Stimulated activated CD8-positive, alpha-beta memory T cell treated with anti-CD3 and anti-CD28 coated beads, Interleukin-15, amount 100 ng/mL, for 1 hour (primary cell): Measurements from ENCODE around the gene TM9SF1.

Source experiments
- DNase-seq: peaks from one replicate; pipeline ENCODE4 v3.0.0-alpha.2; 2020; ENCODE audit warnings: low read depth

The TM9SF1 gene, protein sequence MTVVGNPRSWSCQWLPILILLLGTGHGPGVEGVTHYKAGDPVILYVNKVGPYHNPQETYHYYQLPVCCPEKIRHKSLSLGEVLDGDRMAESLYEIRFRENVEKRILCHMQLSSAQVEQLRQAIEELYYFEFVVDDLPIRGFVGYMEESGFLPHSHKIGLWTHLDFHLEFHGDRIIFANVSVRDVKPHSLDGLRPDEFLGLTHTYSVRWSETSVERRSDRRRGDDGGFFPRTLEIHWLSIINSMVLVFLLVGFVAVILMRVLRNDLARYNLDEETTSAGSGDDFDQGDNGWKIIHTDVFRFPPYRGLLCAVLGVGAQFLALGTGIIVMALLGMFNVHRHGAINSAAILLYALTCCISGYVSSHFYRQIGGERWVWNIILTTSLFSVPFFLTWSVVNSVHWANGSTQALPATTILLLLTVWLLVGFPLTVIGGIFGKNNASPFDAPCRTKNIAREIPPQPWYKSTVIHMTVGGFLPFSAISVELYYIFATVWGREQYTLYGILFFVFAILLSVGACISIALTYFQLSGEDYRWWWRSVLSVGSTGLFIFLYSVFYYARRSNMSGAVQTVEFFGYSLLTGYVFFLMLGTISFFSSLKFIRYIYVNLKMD

DNA sequence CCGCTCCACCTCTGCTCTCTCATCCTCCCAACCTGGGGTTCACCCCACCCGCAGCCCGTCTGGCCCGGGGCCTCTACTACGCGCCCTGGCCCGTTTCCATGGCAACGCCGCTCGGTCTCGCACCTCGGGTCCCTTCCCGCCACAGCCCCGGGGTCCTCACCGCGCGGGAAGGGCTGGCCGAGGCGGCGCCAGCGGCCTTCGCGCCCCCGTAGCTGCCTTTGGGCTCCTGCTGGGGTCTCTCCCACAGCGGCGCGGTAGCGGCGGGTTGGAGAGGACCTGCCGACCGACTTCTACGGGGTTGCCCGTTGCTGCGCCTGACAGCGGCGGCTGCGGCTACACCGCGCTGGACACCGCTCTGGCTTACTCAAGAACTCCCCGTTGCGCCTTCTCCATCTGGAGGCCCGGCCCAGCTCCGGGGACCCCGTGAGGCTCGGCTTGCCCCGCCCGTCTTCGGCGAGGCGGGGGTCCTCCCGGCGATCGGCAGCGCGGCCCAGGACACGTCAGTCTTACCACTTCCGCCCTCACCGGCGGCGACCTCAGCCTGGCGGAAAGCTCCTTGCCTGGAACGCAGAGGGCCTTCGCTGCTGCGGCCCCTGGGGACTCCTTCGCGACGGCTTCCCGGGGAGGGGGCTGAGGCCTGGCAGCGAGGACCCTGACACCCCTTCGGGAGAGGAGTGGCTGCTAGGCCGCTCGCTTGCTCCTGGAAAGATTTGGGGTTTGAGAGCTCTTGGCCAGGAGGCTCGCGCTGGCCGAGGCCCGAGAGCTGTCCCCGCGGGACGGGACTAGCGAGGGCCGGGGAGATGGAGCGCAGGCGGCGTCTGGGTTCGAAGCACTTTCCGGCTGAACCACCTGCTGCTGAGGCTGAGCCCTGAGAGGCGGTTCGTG lies at the start of gene TM9SF1:
TM9SF1 (minus strand) TSS at position 256 of the 885 bp plus-strand sequence. CDS start 422 bp downstream, outside the sequence.
- peak; percentile 71 for DNase-seq

DNA sequence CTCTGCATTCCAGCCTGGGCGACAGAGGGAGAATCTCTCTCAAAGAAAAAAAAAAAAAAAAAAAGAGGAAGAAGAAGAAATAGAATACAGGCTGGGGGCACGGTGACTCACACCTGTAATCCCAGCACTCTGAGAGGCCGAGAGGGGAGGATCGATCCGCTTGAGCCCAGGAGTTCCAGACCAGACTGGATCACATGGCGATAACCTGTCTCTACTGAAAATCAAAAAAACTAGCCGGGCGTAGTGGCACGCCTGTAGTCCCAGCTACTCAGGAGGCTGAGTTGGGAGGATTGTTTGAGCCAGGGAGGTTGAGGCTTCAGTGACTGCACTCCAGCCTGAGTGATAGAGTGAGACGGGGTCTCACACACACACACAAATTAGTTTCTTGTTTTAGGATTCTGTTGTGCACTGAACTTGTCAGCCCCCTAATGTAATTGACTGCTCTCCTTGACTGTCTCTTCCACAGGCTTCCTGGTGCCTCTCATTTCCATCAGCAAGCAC lies 48.1 kb upstream of the TM9SF1 start:
- no peak for DNase-seq

DNA sequence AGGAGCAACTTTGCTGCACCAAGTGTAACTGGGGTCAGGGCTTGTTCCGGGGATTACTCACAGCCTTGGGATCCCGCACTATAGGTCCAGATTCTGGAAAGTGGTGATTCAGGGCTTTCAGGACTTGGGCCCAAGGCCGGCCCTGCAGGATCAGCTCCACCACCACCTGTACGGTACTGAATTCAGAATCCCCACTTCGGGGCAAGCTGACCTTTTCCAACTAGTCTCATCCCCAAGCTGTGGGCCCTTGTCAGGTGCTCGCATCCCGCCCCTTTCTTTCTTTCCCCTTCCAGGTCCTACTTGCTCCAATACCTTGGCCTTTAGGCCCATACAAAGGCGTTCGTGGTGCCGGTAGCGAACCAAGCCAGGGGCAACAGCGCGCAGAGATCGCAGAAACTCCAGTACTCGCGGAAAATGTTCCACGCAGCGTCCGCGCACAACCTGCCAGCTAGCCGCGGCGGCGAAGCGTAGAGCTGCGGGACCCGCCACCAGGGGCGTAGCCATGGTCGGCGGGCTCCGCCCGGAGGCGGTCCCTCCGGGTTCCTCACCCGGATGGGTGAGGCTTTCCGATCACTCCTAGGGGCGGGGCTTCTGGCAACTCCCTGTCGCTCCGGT lies 46.7 kb upstream of the TM9SF1 start:
- peak; percentile 84 for DNase-seq

DNA sequence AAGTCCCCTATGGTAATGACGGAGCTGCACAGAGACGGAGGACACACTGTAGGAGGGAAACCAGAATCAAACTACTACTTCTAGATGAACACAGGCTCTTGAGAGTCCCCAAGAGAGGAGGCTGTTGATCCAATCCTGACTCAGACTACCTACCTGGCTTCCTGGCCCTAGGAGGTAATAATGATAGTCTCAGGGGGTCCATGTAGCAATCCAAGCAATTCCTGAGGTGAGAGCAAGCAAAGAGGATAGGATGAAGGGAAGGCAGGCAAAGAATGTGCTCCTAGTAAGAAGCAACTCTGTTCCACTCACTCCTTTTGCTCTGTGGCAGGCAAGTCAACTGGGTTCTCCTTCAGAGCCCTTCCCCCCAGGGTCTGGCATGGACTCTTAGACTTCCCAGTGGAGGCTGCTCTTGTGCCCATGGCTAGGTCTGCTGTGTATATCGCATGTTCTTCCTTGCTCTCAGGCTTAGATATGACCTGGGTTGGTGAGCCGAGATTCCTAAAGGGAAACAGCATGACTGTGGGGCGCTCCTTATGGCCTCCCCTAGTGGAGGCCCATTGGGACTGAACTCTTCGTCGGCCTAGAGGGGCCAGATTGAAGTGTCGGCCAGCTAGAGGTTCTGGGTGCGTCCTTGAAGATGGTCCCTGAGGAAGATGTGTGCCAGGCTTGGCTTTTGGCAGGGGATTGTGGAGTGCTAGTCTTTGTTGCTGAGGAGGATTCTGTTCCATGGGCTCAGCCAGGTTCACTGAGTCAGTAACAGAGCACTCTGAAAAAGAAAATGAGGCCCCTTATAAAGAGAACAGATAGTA lies 45.1 kb upstream of the TM9SF1 start:
- DNase-seq = no peak

DNA sequence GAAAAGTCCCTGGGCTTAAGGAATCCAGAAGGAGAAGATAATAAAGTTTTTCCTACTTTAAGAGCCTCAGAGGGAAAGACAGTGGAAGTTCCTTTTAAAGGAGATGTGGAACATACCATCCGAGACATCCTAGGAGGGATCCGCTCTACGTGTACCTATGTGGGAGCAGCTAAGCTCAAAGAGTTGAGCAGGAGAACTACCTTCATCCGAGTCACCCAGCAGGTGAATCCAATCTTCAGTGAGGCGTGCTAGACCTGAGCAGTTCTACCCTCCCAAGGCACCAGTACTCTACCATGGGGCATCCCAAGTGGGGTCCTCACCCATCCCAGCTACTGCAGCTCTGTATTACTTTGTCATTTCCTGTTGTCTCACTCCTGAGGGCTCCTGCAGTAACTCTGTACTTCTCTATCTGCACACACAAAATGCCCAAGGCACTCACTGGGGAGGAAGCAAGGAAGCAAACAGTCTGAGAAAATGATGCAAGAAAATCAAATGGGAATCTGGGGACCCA lies 43.3 kb upstream of the TM9SF1 start:
- DNase-seq = no peak

DNA sequence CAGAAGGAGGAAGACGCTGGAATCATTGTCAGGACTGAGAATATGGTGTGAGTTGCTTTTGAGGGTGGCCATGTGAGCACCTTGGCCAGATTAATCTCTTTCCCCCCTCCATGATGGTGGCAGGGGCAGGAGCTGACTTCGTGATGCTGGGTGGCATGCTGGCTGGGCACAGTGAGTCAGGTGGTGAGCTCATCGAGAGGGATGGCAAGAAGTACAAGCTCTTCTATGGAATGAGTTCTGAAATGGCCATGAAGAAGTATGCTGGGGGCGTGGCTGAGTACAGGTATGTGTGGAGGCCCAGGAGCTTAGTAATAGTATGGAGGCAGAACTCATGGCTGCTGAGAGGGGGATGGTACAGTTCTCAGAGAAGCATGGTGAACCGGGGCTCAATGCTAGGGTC lies 42.9 kb upstream of the TM9SF1 start:
- no peak for DNase-seq

DNA sequence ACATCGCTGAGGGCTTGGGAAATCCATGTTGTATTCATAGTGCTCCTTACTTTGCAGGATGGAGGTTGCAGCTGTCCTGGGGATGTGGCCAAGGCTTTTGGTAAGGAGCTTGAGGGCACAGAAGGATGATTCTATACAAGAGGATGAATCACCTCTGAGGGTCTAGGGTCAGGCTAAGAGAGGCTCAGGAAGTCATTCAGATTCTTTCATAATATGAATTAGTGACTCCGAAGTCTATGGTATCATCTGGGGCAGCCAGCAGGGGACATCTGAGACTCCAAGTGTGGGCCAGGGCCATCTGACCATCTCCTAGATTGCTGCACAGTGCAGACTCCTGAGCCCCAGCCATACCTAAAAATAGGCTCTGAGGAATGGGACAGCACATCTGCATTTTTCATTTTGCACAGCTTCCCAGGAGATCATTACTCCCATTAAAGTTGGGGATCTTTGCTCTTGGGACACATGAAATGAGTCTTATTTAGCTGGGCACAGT lies 42.3 kb upstream of the TM9SF1 start:
- no peak for DNase-seq

DNA sequence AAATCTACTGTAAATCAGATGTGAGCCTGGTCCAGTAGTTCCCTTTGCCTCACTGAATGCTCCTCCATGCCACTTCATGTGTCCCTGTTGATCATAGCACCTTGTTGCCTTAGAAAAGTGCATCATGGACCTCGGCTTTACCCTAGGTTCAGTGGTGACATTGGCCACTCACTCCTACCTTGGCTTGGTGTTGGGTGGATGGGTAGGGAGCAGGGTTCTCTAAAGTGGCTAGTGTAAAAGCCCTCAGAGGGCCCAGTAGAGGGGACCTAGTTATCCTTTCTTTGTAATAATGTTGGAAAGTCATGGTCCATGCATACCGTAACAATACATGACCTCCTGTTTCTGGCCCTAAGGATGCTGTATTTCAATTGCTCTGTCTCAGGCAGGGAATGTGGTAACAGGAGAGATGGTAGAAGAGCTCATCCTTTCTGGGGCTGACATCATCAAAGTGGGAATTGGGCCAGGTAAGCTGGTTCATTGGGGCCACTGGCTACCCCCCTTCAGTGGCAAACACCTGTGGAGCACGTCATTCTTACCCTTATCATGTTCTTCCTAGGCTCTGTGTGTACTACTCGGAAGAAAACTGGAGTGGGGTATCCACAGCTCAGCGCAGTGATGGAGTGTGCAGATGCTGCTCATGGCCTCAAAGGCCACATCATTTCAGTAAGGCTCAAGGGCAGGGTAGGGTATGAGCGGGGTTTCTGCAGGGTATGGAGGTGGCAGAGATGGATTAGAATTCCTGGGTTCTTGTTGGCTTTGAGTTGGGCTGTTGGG lies 41.6 kb upstream of the TM9SF1 start:
- no peak for DNase-seq

DNA sequence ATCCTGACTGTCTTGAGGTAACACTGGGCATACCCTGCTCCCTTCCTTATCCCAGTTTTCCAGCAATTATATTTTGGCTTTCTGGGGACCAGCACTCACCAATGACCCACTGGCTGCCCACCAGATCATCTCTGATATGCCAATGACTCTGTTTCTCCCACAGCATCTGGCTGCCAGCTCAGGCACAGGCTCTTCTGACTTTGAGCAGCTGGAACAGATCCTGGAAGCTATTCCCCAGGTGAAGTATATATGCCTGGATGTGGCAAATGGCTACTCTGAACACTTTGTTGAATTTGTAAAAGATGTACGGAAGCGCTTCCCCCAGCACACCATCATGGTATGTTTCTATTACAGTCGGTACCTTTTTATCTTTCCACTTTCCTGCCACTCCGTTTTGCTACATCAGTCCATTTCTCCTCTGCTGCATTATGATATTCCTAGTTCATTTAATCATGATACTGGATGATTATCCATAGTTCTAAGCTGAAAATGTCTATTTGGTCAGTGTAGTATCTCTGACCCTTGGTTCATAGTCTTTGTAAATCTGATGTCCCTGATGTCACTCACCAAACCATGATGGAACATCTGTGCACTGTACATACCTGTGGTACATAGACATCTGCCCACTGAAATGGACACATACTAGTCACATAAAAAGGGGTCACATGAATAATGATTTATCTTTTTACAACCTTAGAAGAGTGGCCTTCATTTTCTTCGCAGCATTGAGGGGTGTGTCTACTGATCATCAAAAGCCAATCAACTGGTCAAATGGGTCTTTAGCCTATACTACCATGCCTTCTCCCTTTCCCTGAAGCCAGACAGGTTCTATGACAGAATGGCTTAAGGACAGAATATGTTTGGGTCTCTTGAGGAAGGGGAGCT lies 40.8 kb upstream of the TM9SF1 start:
- DNase-seq = no peak

DNA sequence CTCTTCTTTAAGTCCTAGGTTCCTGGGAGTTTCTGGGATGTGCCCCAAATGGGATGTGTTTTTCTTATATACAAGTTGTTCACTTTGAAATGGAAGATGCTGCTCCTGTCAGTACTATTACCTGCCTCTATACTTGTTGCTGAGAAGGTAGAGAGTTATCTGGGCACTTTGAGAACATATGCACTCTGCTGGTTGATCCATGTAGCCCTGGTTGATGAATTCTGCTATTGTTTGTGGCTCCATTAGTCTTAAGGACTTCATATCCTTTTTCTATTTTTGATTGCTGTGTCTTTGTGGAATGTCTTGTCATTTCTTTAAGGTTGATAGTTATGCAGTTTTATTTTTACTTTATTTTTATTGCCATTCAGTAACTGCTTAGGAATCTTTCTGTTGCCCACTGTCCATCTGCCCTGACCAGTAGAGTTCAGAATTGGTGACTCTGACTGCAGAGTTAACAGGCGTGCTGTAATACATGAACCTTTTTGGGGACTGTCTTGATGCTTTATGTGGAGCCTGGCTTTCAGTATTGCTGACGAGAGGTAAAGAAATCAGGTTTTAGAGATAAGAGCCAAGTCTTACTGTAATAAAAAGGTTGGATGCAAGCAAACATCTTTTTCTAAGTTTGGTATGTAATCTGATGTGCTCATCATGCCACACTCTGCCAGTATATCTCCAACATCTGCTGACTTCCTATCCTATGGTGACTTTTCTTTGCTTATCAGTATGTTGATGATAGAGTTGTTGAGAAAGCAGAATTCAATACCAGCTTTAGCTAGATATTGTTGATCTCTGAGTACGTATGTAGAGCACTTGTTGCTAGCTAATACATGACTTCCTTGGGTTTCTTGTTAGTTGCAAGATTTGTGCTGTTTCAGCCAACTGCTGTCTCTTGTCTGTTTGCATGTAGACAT lies 39.1 kb upstream of the TM9SF1 start:
- DNase-seq = no peak

DNA sequence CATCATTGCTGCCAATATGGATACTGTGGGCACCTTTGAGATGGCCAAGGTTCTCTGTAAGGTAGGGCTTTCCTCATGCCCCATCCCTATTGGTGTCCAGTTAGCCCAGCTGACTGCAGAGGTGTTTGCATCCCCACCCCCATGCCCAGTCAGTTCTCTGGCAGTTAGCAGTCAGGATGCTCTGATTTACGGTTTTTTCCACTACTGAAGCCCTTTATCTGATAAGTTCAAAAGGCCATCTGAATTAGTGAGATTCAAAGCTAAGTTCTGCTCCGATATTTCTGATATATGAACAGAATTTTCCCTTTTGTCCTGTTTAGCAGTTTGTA lies 38.3 kb upstream of the TM9SF1 start:
- DNase-seq = no peak

DNA sequence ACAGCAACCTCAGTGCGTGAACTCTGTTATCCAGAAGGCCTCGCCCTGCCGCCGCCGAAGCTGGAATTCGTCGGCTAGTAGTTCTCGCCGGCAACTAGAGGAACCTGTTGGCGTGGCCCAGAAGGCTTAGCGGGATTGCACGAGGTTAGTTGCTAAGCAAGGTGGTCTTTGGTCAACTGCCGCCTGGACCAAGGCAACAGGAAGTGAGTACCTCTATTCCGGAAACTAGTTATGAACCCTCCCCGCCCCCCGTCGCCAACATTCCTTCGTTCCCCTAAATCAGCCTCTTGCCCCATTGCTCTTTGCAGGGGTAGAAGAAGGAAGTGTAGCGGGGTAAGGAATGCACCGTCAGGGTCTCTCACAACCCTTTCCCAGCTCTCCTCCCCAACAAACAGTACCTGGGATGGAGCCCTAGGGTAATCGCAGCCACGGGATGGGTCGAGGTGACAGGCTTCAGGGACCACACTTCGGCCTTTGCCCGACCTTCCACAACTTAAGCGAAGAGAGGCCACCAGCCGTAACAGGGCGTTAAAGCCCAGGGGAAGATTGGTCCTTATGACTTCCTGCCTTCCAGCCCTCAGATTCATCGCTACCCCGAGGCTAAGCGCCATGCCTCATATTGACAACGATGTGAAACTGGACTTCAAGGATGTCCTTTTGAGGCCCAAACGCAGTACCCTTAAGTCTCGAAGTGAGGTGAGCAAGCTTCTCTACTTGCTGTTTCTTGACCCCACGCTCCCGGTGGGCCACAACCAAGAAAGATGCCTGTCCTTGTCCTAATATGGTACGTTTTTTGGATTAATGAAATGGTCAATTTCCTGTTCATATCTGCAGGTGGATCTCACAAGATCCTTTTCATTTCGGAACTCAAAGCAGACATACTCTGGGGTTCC lies 37.6 kb upstream of the TM9SF1 start, which contains the start of gene GMPR2:
GMPR2 (plus strand) TSS at position 285 of the 893 bp plus-strand sequence; CDS start at position 610, 325 bp downstream.
- no peak for DNase-seq

DNA sequence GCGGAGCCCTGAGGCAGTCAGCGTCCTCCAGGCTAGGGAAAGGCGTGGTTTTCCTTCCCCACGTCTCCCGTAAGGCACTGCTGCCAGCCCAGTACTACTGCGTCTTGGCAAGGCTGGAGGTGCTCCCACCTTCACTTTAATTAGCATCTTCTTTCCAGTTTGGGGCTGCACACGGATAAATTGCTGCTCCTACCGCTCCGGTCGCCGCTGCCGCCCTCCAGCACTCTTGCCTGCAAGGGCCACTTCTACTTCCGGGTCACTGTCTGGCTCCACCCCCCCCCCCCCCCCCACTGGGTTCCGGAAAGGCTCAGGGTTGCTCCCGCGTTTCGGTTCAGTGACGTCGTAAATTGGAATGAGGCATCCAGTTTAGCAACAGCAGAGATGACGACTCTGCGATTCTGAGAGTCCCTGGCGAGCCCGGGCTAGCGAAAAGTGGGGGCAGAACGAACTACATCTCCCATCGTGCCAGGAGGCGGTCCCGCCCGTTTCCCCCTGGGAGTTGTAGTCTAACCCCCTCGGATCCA lies 36.9 kb upstream of the TM9SF1 start, which contains the start of gene NEDD8:
NEDD8 (minus strand) TSS at position 247 of the 524 bp plus-strand sequence; CDS start at position 147, 100 bp downstream.
- peak; percentile 75 for DNase-seq

DNA sequence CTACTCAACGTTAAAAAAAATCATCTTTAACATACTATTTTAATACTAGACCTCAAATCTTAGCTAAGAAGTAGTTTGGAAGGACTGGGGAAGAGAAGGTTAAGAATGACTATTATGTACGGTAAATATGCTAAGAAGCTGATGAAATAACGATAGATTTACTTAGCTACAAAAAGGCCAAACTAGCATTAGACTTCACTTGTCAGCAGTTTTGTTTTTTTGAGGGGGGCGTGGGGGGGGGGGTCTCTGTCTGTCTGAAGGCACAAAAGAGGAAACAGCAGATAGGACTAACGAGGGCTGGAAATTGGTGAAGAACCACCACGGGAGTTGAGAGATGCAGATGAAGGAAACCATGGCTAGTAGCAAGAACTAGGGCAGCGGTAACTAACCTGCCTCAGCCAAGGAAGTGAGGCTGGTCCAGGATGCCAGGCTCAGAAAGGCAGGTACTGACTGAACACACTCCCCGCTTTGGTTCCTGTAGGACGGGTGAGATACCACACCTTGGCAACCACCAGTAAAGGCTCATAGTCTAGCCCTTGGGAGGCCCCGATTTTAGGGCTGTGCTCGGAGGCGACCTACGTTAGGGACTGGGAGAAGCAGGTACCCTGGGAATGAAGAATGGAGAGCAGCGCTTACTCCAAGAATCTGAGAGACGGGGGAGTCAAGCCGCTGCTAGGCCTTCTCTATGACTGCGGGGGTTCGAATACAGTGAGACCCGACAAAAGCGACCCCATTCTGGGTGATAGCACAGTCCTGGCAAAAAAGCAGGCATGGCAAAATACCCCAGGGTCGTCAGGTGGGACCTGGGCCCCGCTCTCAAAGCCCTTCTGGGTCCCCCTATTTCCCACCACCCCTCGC lies 36.3 kb upstream of the TM9SF1 start:
- no peak for DNase-seq

DNA sequence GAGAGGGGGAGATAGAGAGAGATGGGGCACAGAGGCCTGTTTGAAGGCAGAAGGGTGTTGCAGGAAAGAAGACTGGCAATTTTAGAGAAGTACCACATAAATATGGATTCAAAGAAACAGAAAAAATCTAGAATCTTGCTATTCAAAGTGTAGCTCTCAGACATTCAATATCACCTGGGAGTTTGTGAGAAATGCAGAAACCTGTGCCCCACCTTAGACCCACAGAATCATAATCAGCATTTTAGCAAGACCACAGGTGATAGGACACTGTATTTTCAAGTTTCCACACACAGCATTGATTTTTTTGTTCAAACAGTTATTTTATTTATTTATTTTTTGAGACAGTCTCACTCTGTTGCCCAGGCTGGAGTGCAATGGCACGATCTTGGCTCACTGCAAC lies 33.7 kb upstream of the TM9SF1 start:
- DNase-seq = no peak
